Measurements from ENCODE around the gene GOPC. TPM values are rescaled to one million over a fixed set of nuclear protein-coding genes. Genes with fewer than 3 reads are reported as not detected.

The GOPC gene
- total RNA-seq, 1 experiment from 2014 or later, result 37.7 TPM

GRCh38 chr6:117514655-117515054, 87.7 kb downstream of the GOPC start:
- DNase-seq (ENCODE audit: low read depth), result no peak

- no peak for DNase-seq (ENCODE audit: low read depth)
Observed at GRCh38 chr6:117513778-117514365, 88.4 kb downstream of the GOPC start.

- no peak for DNase-seq (ENCODE audit: low read depth)
Observed at GRCh38 chr6:117512987-117513573, 89.2 kb downstream of the GOPC start.

GRCh38 chr6:117512056-117512828, 90.1 kb downstream of the GOPC start:
- DNase-seq (ENCODE audit: low read depth), result peak; percentile 48

Other genes with a start within 250 kb of the GOPC start
- 2.3 and 5.2 TPM in 2 replicates for gene ROS1, start 176.6 kb downstream of the GOPC start, total RNA-seq (2014; rRNA removed; shearing (Covaris generic))
- gene DCBLD1, start 119.8 kb downstream of the GOPC start, total RNA-seq (2014; rRNA removed; shearing (Covaris generic)), result 39.3 and 51.6 TPM in 2 replicates
- gene NUS1, start 73.0 kb upstream of the GOPC start, total RNA-seq (2014; rRNA removed; shearing (Covaris generic)), result 7.4 and 18.8 TPM in 2 replicates

Measured in M059J (cell line).